Fibroblast of lung (primary cell): ENCODE data around the gene TPI1. TPM values are rescaled to one million over a fixed set of nuclear protein-coding genes. Genes with fewer than 3 reads are reported as not detected.

Experiments
- DNase-seq, 2 donors: peaks; one replicate each; pipeline versions ENCODE4 v3.0.0 to v3.0.0-alpha.2; 2010; ENCODE audit warnings: low read depth in 2 of 2
- H2AFZ ChIP-seq: 2 replicates; pipeline ENCODE4 v1.5.1; 2012; ENCODE audit warnings: low read length, control low read depth, inconsistent platforms
- H3K27ac ChIP-seq: 2 replicates; pipeline ENCODE4 v1.5.1; 2011; ENCODE audit warnings: low read length, control low read depth; ENCODE audit not compliant: insufficient read depth
- H3K27me3 ChIP-seq: 2 replicates; pipeline ENCODE4 v1.5.1; 2011; ENCODE audit warnings: mild to moderate bottlenecking, low read length; ENCODE audit not compliant: control insufficient read depth, insufficient read depth
- H3K36me3 ChIP-seq: 2 replicates; pipeline ENCODE4 v1.5.1; 2011; ENCODE audit warnings: low read length; ENCODE audit not compliant: control insufficient read depth, insufficient read depth
- H3K4me1 ChIP-seq: 2 replicates; pipeline ENCODE4 v1.5.1; 2011; ENCODE audit warnings: low read length; ENCODE audit not compliant: control insufficient read depth, insufficient read depth; ENCODE audit errors: extremely low read depth
- H3K4me2 ChIP-seq: 2 replicates; pipeline ENCODE4 v1.5.1; 2011; ENCODE audit warnings: low read length, control low read depth; ENCODE audit not compliant: insufficient read depth; ENCODE audit errors: extremely low read depth
- H3K4me3 ChIP-seq, 4 experiments: fragments of 200-600 bp in 1 of 4; sonication (generic) in 1 of 4; replicated peaks in 1 of 4; 2 replicates each; pipeline ENCODE4 v1.5.1; 2011 to 2016; ENCODE audit warnings: low read length in 4 of 4, low read depth in 3 of 4, mild to moderate bottlenecking in 3 of 4, control low read depth in 2 of 4, inconsistent platforms in 1 of 4, mixed read lengths in 1 of 4; ENCODE audit not compliant: insufficient read depth in 1 of 4; ENCODE audit errors: control extremely low read depth in 1 of 4
- H3K79me2 ChIP-seq: 2 replicates; pipeline ENCODE4 v1.5.1; 2012; ENCODE audit warnings: mild to moderate bottlenecking, low read length, inconsistent platforms; ENCODE audit not compliant: control insufficient read depth, insufficient read depth
- H3K9ac ChIP-seq: 2 replicates; pipeline ENCODE4 v1.5.1; 2011; ENCODE audit warnings: mild to moderate bottlenecking, low read length, control low read depth; ENCODE audit not compliant: insufficient read depth
- H3K9me3 ChIP-seq: 2 replicates; pipeline ENCODE4 v1.5.1; 2012; ENCODE audit warnings: low read depth, low read length; ENCODE audit not compliant: control insufficient read depth, insufficient read depth
- H4K20me1 ChIP-seq: 2 replicates; pipeline ENCODE4 v1.5.1; 2011; ENCODE audit warnings: low read length; ENCODE audit not compliant: control insufficient read depth, insufficient read depth; ENCODE audit errors: extremely low read depth
- CTCF ChIP-seq, 2 donors: IDR thresholded peaks in 1 of 2; conservative IDR thresholded peaks in 1 of 2; 1 replicate in 1 of 2; 2 replicates in 1 of 2; pipeline ENCODE4 v1.5.1; 2011 to 2012; ENCODE audit warnings: low read length in 2 of 2, control low read depth in 1 of 2, inconsistent platforms in 1 of 2, low read depth in 1 of 2, mild to moderate bottlenecking in 1 of 2
- EZH2 ChIP-seq: IDR thresholded peaks from 2 replicates; pipeline ENCODE4 v1.5.1; 2012; ENCODE audit warnings: low read length, control low read depth, mild to moderate bottlenecking; ENCODE audit errors: missing control alignments
- polyA plus RNA-seq, 2 donors: library from polyadenylated mRNA; depleted of rRNA in 1 of 2; stranded (reverse) in 1 of 2; unstranded in 1 of 2; fragments of >200 nt; gene quantifications; 2 replicates each; pipeline ENCODE4 v1.2.1, GENCODE V29; 2011 to 2012; ENCODE audit warnings: missing spikeins in 1 of 2
- total RNA-seq: library from RNA; depleted of rRNA; stranded (reverse); fragments of >200 nt; gene quantifications from 2 replicates; pipeline ENCODE4 v1.2.1, GENCODE V29; 2014

TPI1 gene
- total and polyA plus RNA-seq, 2 donors (not counting 1 experiment from before 2014, with no cell fraction given) = 934 to 1,654 TPM

GRCh38 chr12:6821591-6822425, 45.5 kb upstream of the TPI1 start, which contains the start of gene GPR162:
TSS of gene GPR162 (plus strand) at chr12:6821821. CDS start at chr12:6823899, 2,078 bp downstream.
- Histone ChIP-seq H3K79me2 (no peaks in the 10 kb centered on the region), H3K36me3 (peaks cover 10% of the 10 kb centered on the region), H4K20me1 (no peaks in the 10 kb centered on the region), H3K27ac (no peak within 1 kb of the TSS), H3K9ac (peak within 1 kb of the TSS; percentile 48), H3K9me3 (no peaks in the 10 kb centered on the region), H3K27me3 (peaks cover 2% of the 10 kb centered on the region), H3K4me1 (peaks cover 18% of the 10 kb centered on the region), H2AFZ (no peak within 1 kb of the TSS), H3K4me3 (peak within 1 kb of the TSS; percentile 36 to 72 (median 55)), H3K4me2 (peak within 1 kb of the TSS; percentile 93)
- DNase-seq = peak; percentile 61 to 65
- TF ChIP-seq CTCF (conservative IDR thresholded peaks at IDR 0.05 in 1 of 2, IDR thresholded peaks at IDR 0.05 in 1 of 2; ENCODE audit: low read depth in 1 of 2, low read length in 2 of 2) (no peak), EZH2 (no peak)

- no peak overlapping the region for H3K9ac ChIP-seq
- peaks cover 2% of the 10 kb centered on the region for H3K27me3 ChIP-seq
- peaks cover 9% of the 10 kb centered on the region for H3K36me3 ChIP-seq
- H4K20me1 ChIP-seq = no peaks in the 10 kb centered on the region
- DNase-seq = no peak
- no peak overlapping the region for H2AFZ ChIP-seq
- peak overlapping the region in 3 of 4 experiments; percentile 36 to 72 (median 62) for H3K4me3 ChIP-seq
- H3K4me2 ChIP-seq = peak overlapping the region; percentile 93
- H3K9me3 ChIP-seq = no peaks in the 10 kb centered on the region
- no peak overlapping the region for H3K27ac ChIP-seq
- TF ChIP-seq CTCF (conservative IDR thresholded peaks at IDR 0.05 in 1 of 2, IDR thresholded peaks at IDR 0.05 in 1 of 2; ENCODE audit: low read depth in 1 of 2, low read length in 2 of 2) (no peak), EZH2 (no peak)
- no peaks in the 10 kb centered on the region for H3K79me2 ChIP-seq
- peaks cover 24% of the 10 kb centered on the region for H3K4me1 ChIP-seq
Observed at GRCh38 chr12:6822426-6823135, 44.8 kb upstream of the TPI1 start.
